ENCODE measurements around the gene SCD5. TPM values are rescaled to one million over a fixed set of nuclear protein-coding genes. Genes with fewer than 3 reads are reported as not detected.

The SCD5 gene
- total and polyA plus RNA-seq, 2 experiments from 2014 or later = 0.79 to 1.6 TPM

DNA sequence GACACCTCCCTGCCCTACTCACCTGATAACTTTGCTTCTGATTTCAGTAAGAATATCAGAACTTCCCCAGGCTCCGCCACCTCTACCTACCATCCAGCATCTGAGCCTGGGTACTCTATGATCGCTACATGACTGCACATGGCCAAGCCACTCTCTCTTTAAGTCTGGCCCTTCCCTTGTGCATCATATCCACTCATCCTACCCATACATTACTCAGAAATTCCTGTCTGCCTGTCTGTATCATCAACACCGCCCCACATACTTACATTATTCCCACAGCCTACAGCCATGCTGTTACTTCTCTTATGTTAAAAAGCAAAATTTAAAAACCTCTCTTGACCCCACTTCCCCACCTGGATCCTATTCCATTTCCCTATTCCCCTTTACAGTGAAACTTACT is 84.7 kb downstream of the SCD5 start:
- no peak for ATAC-seq

More for the DNA sequence above, 84.7 kb downstream of the SCD5 start:
- H3F3A ChIP-seq (replicated peaks; ENCODE audit: low read depth) = no peaks in the 10 kb centered on the region
- peaks cover 11% of the 10 kb centered on the region for H3K4me1 Mint-ChIP-seq
- TF ChIP-seq EZH2phosphoT487 (IDR thresholded peaks at IDR 0.05; ENCODE audit: unreplicated experiment) = no peak
- TF ChIP-seq JUNB (IDR thresholded peaks at IDR 0.05; ENCODE audit: unreplicated experiment) = no peak
- no peak for TF ChIP-seq ZNF331 (CRISPR knock-in tag; IDR thresholded peaks at IDR 0.05; ENCODE audit: low read depth)
- no peak for TF ChIP-seq POLR2AphosphoS5 (IDR thresholded peaks at IDR 0.05; ENCODE audit: low read depth)
- no peak for TF ChIP-seq ZNF114 (CRISPR knock-in tag; IDR thresholded peaks at IDR 0.05)
- TF ChIP-seq, protein P1, sequence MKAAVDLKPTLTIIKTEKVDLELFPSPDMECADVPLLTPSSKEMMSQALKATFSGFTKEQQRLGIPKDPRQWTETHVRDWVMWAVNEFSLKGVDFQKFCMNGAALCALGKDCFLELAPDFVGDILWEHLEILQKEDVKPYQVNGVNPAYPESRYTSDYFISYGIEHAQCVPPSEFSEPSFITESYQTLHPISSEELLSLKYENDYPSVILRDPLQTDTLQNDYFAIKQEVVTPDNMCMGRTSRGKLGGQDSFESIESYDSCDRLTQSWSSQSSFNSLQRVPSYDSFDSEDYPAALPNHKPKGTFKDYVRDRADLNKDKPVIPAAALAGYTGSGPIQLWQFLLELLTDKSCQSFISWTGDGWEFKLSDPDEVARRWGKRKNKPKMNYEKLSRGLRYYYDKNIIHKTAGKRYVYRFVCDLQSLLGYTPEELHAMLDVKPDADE (IDR thresholded peaks at IDR 0.05) = no peak
- TF ChIP-seq, protein P2, sequence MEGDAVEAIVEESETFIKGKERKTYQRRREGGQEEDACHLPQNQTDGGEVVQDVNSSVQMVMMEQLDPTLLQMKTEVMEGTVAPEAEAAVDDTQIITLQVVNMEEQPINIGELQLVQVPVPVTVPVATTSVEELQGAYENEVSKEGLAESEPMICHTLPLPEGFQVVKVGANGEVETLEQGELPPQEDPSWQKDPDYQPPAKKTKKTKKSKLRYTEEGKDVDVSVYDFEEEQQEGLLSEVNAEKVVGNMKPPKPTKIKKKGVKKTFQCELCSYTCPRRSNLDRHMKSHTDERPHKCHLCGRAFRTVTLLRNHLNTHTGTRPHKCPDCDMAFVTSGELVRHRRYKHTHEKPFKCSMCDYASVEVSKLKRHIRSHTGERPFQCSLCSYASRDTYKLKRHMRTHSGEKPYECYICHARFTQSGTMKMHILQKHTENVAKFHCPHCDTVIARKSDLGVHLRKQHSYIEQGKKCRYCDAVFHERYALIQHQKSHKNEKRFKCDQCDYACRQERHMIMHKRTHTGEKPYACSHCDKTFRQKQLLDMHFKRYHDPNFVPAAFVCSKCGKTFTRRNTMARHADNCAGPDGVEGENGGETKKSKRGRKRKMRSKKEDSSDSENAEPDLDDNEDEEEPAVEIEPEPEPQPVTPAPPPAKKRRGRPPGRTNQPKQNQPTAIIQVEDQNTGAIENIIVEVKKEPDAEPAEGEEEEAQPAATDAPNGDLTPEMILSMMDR (conservative IDR thresholded peaks at IDR 0.05; ENCODE audit: low read depth in 2 of 2) = no peak
- TF ChIP-seq, protein P3, sequence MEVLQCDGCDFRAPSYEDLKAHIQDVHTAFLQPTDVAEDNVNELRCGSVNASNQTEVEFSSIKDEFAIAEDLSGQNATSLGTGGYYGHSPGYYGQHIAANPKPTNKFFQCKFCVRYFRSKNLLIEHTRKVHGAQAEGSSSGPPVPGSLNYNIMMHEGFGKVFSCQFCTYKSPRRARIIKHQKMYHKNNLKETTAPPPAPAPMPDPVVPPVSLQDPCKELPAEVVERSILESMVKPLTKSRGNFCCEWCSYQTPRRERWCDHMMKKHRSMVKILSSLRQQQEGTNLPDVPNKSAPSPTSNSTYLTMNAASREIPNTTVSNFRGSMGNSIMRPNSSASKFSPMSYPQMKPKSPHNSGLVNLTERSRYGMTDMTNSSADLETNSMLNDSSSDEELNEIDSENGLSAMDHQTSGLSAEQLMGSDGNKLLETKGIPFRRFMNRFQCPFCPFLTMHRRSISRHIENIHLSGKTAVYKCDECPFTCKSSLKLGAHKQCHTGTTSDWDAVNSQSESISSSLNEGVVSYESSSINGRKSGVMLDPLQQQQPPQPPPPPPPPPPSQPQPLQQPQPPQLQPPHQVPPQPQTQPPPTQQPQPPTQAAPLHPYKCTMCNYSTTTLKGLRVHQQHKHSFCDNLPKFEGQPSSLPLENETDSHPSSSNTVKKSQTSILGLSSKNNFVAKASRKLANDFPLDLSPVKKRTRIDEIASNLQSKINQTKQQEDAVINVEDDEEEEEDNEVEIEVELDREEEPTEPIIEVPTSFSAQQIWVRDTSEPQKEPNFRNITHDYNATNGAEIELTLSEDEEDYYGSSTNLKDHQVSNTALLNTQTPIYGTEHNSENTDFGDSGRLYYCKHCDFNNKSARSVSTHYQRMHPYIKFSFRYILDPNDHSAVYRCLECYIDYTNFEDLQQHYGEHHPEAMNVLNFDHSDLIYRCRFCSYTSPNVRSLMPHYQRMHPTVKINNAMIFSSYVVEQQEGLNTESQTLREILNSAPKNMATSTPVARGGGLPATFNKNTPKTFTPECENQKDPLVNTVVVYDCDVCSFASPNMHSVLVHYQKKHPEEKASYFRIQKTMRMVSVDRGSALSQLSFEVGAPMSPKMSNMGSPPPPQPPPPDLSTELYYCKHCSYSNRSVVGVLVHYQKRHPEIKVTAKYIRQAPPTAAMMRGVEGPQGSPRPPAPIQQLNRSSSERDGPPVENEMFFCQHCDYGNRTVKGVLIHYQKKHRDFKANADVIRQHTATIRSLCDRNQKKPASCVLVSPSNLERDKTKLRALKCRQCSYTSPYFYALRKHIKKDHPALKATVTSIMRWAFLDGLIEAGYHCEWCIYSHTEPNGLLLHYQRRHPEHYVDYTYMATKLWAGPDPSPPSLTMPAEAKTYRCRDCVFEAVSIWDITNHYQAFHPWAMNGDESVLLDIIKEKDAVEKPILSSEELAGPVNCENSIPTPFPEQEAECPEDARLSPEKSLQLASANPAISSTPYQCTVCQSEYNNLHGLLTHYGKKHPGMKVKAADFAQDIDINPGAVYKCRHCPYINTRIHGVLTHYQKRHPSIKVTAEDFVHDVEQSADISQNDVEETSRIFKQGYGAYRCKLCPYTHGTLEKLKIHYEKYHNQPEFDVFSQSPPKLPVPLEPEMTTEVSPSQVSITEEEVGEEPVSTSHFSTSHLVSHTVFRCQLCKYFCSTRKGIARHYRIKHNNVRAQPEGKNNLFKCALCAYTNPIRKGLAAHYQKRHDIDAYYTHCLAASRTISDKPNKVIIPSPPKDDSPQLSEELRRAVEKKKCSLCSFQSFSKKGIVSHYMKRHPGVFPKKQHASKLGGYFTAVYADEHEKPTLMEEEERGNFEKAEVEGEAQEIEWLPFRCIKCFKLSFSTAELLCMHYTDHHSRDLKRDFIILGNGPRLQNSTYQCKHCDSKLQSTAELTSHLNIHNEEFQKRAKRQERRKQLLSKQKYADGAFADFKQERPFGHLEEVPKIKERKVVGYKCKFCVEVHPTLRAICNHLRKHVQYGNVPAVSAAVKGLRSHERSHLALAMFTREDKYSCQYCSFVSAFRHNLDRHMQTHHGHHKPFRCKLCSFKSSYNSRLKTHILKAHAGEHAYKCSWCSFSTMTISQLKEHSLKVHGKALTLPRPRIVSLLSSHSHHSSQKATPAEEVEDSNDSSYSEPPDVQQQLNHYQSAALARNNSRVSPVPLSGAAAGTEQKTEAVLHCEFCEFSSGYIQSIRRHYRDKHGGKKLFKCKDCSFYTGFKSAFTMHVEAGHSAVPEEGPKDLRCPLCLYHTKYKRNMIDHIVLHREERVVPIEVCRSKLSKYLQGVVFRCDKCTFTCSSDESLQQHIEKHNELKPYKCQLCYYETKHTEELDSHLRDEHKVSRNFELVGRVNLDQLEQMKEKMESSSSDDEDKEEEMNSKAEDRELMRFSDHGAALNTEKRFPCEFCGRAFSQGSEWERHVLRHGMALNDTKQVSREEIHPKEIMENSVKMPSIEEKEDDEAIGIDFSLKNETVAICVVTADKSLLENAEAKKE (CRISPR knock-in tag; IDR thresholded peaks at IDR 0.05) = no peak
- TF ChIP-seq, protein P4, sequence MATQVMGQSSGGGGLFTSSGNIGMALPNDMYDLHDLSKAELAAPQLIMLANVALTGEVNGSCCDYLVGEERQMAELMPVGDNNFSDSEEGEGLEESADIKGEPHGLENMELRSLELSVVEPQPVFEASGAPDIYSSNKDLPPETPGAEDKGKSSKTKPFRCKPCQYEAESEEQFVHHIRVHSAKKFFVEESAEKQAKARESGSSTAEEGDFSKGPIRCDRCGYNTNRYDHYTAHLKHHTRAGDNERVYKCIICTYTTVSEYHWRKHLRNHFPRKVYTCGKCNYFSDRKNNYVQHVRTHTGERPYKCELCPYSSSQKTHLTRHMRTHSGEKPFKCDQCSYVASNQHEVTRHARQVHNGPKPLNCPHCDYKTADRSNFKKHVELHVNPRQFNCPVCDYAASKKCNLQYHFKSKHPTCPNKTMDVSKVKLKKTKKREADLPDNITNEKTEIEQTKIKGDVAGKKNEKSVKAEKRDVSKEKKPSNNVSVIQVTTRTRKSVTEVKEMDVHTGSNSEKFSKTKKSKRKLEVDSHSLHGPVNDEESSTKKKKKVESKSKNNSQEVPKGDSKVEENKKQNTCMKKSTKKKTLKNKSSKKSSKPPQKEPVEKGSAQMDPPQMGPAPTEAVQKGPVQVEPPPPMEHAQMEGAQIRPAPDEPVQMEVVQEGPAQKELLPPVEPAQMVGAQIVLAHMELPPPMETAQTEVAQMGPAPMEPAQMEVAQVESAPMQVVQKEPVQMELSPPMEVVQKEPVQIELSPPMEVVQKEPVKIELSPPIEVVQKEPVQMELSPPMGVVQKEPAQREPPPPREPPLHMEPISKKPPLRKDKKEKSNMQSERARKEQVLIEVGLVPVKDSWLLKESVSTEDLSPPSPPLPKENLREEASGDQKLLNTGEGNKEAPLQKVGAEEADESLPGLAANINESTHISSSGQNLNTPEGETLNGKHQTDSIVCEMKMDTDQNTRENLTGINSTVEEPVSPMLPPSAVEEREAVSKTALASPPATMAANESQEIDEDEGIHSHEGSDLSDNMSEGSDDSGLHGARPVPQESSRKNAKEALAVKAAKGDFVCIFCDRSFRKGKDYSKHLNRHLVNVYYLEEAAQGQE (IDR thresholded peaks at IDR 0.05; ENCODE audit: unreplicated experiment) = no peak
- no peak for TF ChIP-seq CREB1 (CRISPR knock-in tag; IDR thresholded peaks at IDR 0.05; ENCODE audit: low read depth)
- no peak for TF ChIP-seq NANOG (IDR thresholded peaks at IDR 0.05; ENCODE audit: borderline replicate concordance)
- no peak for TF ChIP-seq EZH2 (IDR thresholded peaks at IDR 0.05; ENCODE audit: low read depth, unreplicated experiment)
- no peak for TF ChIP-seq STAT1 (IDR thresholded peaks at IDR 0.05; ENCODE audit: unreplicated experiment)
- H3K79me2 ChIP-seq (replicated peaks; ENCODE audit: insufficient read depth) = no peaks in the 10 kb centered on the region
- H3K36me3 ChIP-seq (ENCODE audit: insufficient read depth) = no peaks in the 10 kb centered on the region
- no peaks in the 10 kb centered on the region for H3K9me2 ChIP-seq (ENCODE audit: insufficient read depth)
- H4K20me1 ChIP-seq (replicated peaks; ENCODE audit: insufficient read depth) = no peaks in the 10 kb centered on the region
- no peak for DNase-seq (ENCODE audit: low spot score)
- H3K4me1 ChIP-seq (ENCODE audit: insufficient read depth) = peaks cover 7% of the 10 kb centered on the region; the same call in 1 of the 2 replicates
- H2AFZ ChIP-seq = no peak overlapping the region
- no peak overlapping the region for H3K4me3 ChIP-seq
- no peak overlapping the region for H3K27ac Mint-ChIP-seq
- H3K4me2 ChIP-seq = no peak overlapping the region
- H3K27me3 Mint-ChIP-seq (ENCODE audit: insufficient read depth, low read depth, poor library complexity) = peaks cover 4% of the 10 kb centered on the region
- H3K4me3 Mint-ChIP-seq = no peak overlapping the region
- H3K36me3 Mint-ChIP-seq (ENCODE audit: low read depth) = no peaks in the 10 kb centered on the region
- no peaks in the 10 kb centered on the region for H3K27me3 ChIP-seq (ENCODE audit: insufficient read depth)
- H3K9me3 Mint-ChIP-seq = no peaks in the 10 kb centered on the region
- H3K27ac ChIP-seq (ENCODE audit: low read depth) = no peak overlapping the region

All from GM23338 (cell line).